WTC11 (cell line): ENCODE data around the gene NRIP3. TPM values are rescaled to one million over a fixed set of nuclear protein-coding genes. Genes with fewer than 3 reads are reported as not detected.

Experiments used
- ATAC-seq: fragments of 200-7000 bp; cut with Tn5 transposase; 2 replicates; pipeline ENCODE4 v1.10.0; 2021; ENCODE audit warnings: mild to moderate bottlenecking, moderate library complexity
- CTCF ChIA-PET: fragments of 300-600 bp; sonication (Branson Sonifier 250); formaldehyde crosslinking; loops from one replicate; lab custom pipeline; 2021; ENCODE audit warnings: antibody characterized with exemption; lab: Charles Lee
- POLR2A ChIA-PET: fragments of 350-600 bp; sonication (Branson Sonifier 250); formaldehyde crosslinking; loops from one replicate; lab custom pipeline; 2021; ENCODE audit warnings: antibody characterized with exemption; lab: Charles Lee
- DNase-seq: peaks from one replicate; pipeline ENCODE4 v3.0.0; 2021; ENCODE audit warnings: low spot score
- H3K27ac Mint-ChIP-seq: 2 replicates; pipeline ENCODE4 v1.8.0; 2021; ENCODE audit warnings: mixed read lengths
- H3K27me3 Mint-ChIP-seq: 2 replicates; pipeline ENCODE4 v1.8.0; 2021; ENCODE audit warnings: low read depth, mild to moderate bottlenecking, moderate library complexity, mixed read lengths
- H3K36me3 Mint-ChIP-seq: 2 replicates; pipeline ENCODE4 v1.8.0; 2021; ENCODE audit warnings: mixed read lengths
- H3K4me1 Mint-ChIP-seq: 2 replicates; pipeline ENCODE4 v1.8.0; 2022; ENCODE audit warnings: mixed read lengths
- H3K4me3 Mint-ChIP-seq: 2 replicates; pipeline ENCODE4 v1.8.0; 2021; ENCODE audit warnings: mild to moderate bottlenecking, moderate library complexity, mixed read lengths
- H3K9me3 Mint-ChIP-seq: 2 replicates; pipeline ENCODE4 v1.8.0; 2021; ENCODE audit warnings: mixed read lengths
- ATF2 ChIP-seq: sonication (generic); formaldehyde crosslinking; IDR thresholded peaks from 2 replicates; pipeline ENCODE4 v1.8.1; 2022; ENCODE audit warnings: low read depth, missing genetic modification reagents, borderline replicate concordance
- ATF6 ChIP-seq: sonication (generic); formaldehyde crosslinking; IDR thresholded peaks from 2 replicates; pipeline ENCODE4 v1.8.1; 2023; ENCODE audit warnings: mild to moderate bottlenecking, missing genetic modification reagents
- CBFB ChIP-seq: sonication (generic); formaldehyde crosslinking; IDR thresholded peaks from 2 replicates; pipeline ENCODE4 v1.8.1; 2022; ENCODE audit warnings: mild to moderate bottlenecking, low read depth, missing genetic modification reagents
- E2F4 ChIP-seq: sonication (generic); formaldehyde crosslinking; IDR thresholded peaks from 2 replicates; pipeline ENCODE4 v1.8.1; 2022; ENCODE audit warnings: low read depth, mild to moderate bottlenecking, moderate library complexity, missing genetic modification reagents, borderline replicate concordance
- ERG ChIP-seq: fragments of 250-450 bp; sonication (Bioruptor Pico); IDR thresholded peaks from 2 replicates; pipeline ENCODE4 v1.8.0; 2021; ENCODE audit warnings: mild to moderate bottlenecking
- GTF2I ChIP-seq: fragments of 250-450 bp; sonication (Bioruptor Pico); conservative IDR thresholded peaks from 2 replicates; pipeline ENCODE4 v1.4.0; 2021; ENCODE audit warnings: mild to moderate bottlenecking
- JUN ChIP-seq: sonication (generic); formaldehyde crosslinking; IDR thresholded peaks from 2 replicates; pipeline ENCODE4 v1.8.0; 2023; ENCODE audit warnings: mild to moderate bottlenecking, missing genetic modification reagents
- MAX ChIP-seq: sonication (generic); formaldehyde crosslinking; IDR thresholded peaks from 2 replicates; pipeline ENCODE4 v1.8.0; 2022; ENCODE audit warnings: mild to moderate bottlenecking, missing genetic modification reagents
- MLX ChIP-seq: sonication (generic); formaldehyde crosslinking; IDR thresholded peaks from 2 replicates; pipeline ENCODE4 v1.8.1; 2023; ENCODE audit warnings: mild to moderate bottlenecking, missing genetic modification reagents, moderate library complexity
- NFYB ChIP-seq: sonication (generic); formaldehyde crosslinking; conservative IDR thresholded peaks from 2 replicates; pipeline ENCODE4 v1.8.0; 2022; ENCODE audit warnings: low read depth, missing genetic modification reagents
- OVOL2 ChIP-seq: fragments of 250-450 bp; sonication (Bioruptor Pico); IDR thresholded peaks from 2 replicates; pipeline ENCODE4 v1.9.0; 2021; ENCODE audit warnings: mild to moderate bottlenecking, borderline replicate concordance
- USF2 ChIP-seq: sonication (generic); formaldehyde crosslinking; IDR thresholded peaks from 2 replicates; pipeline ENCODE4 v1.8.1; 2023; ENCODE audit warnings: mild to moderate bottlenecking, missing genetic modification reagents, moderate library complexity
- ZBTB43 ChIP-seq: sonication (generic); formaldehyde crosslinking; IDR thresholded peaks from 2 replicates; pipeline ENCODE4 v1.8.1; 2023; ENCODE audit warnings: mild to moderate bottlenecking, missing genetic modification reagents
- ZMAT4 ChIP-seq: fragments of 250-450 bp; sonication (Bioruptor Pico); IDR thresholded peaks from 2 replicates; pipeline ENCODE4 v1.9.0; 2021; ENCODE audit warnings: mild to moderate bottlenecking
- ZNF281 ChIP-seq: sonication (generic); formaldehyde crosslinking; IDR thresholded peaks from 2 replicates; pipeline ENCODE4 v1.8.0; 2023; ENCODE audit warnings: mild to moderate bottlenecking, missing genetic modification reagents
- ZSCAN18 ChIP-seq: fragments of 250-450 bp; sonication (Bioruptor Pico); IDR thresholded peaks from 2 replicates; pipeline ENCODE4 v2.1.2; 2022; ENCODE audit warnings: mild to moderate bottlenecking, moderate library complexity
- total RNA-seq: library from RNA; stranded (reverse); gene quantifications from 3 replicates; pipeline ENCODE4 v1.2.3, GENCODE V29; 2021

The NRIP3 gene
- total RNA-seq, 1 experiment from 2014 or later: 4.5 TPM

- no peak for TF ChIP-seq MLX (CRISPR knock-in tag)
Observed at GRCh38 chr11:9022961-9023680, 19.3 kb upstream of the NRIP3 start (continued).

- ATAC-seq: no peak
- H3K4me3 Mint-ChIP-seq: no peak overlapping the region
- no peak for TF ChIP-seq NFYB
- TF ChIP-seq GTF2I (CRISPR knock-in tag): no peak
- no peak for TF ChIP-seq ZBTB43 (CRISPR knock-in tag)
- no peak for TF ChIP-seq ATF2
- TF ChIP-seq ZSCAN18 (CRISPR knock-in tag): no peak
- no peak for TF ChIP-seq MAX (CRISPR knock-in tag)
- no peak for TF ChIP-seq ZNF281 (CRISPR knock-in tag)
- TF ChIP-seq CBFB: no peak
- TF ChIP-seq OVOL2 (CRISPR knock-in tag): no peak
- TF ChIP-seq, all 79 proteins: peak for 0
- Mint-ChIP-seq H3K27me3 (no peaks in the 10 kb centered on the region), H3K4me1 (peaks cover 8% of the 10 kb centered on the region), H3K9me3 (no peaks in the 10 kb centered on the region), H3K36me3 (no peaks in the 10 kb centered on the region), H3K27ac (no peak overlapping the region)
- ChIA-PET POLR2A (no interaction called here), CTCF (interaction anchor here (3.2 kb wide), 1 partner anchor 117 kb away, joined by 15 read pairs; no protein-coding TSS in a partner anchor)
- no peak for DNase-seq
Observed at GRCh38 chr11:9020916-9021315, 17.1 kb upstream of the NRIP3 start.

- no peak for ATAC-seq
- Mint-ChIP-seq H3K27me3 (no peaks in the 10 kb centered on the region), H3K4me3 (no peak overlapping the region), H3K36me3 (no peaks in the 10 kb centered on the region), H3K9me3 (no peaks in the 10 kb centered on the region), H3K4me1 (peaks cover 12% of the 10 kb centered on the region), H3K27ac (no peak overlapping the region)
- ChIA-PET POLR2A (no interaction called here), CTCF (interaction anchor here (3.2 kb wide), 1 partner anchor 118 kb away, joined by 15 read pairs; no protein-coding TSS in a partner anchor)
- no peak for DNase-seq
- TF ChIP-seq ERG (no peak), USF2 (CRISPR knock-in tag) (no peak), E2F4 (CRISPR knock-in tag) (no peak), ZMAT4 (CRISPR knock-in tag) (no peak), JUN (CRISPR knock-in tag) (no peak), MLX (CRISPR knock-in tag) (no peak), ATF6 (no peak)
Observed at GRCh38 chr11:9019861-9020260, 16.1 kb upstream of the NRIP3 start.
